Measurements from ENCODE around the gene TUBA3D. TPM values are rescaled to one million over a fixed set of nuclear protein-coding genes. Genes with fewer than 3 reads are reported as not detected.
A peak's percentile ranks its signal among the peaks of the same experiment; 100 is the strongest.
"Not testable (repeated sequence)": the region's sequence is repeated elsewhere in the genome, so short reads cannot be mapped to it uniquely, and the experiment has no call there.

The TUBA3D gene
- total RNA-seq, 1 experiment from 2014 or later = not detected

DNA sequence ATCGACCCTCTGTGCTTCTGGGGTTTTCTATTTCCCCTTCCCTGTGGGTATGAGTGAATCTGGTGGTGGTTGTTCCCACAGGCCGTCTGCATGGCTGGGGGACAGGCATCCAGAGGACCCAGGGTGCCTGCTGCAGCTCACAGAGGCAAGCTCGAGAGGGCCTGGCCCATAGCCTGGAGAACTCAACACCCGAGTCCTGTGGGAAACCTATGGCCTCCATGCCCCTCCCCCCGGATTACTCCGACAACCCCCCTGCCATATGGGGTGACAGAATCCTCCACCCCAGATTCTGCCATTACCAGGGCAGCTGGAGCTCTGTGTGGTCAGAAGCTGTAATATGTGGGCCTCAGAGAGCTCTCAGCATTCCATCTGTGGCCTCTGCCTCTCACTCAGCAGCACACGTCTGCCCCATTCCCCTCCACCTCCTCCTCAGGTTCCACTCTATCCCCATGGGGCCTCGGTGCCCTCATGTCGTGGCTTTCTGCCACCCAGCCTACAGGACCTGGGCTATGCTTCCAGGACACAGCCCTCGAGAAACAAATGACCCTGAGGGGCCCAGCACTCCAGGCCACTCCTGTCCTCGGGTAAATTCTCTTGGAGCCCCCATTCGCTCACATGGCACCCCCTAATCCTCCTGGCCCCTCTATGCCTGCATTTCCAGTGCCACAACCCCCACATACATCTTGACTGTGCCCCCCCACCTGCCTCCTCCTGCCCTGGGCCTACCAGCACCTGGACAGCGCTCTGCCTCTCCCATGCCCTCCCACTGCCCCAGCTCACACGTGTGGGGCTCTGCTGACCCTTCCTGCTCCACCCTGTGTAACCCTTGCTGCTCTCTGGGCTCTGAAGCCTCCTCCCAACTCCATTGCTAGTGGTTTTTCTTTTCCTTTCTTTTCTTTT lies 12.6 kb downstream of the TUBA3D start:
- Histone ChIP-seq H3K9ac (ENCODE audit: low read length) (no peak overlapping the region), H2AFZ (ENCODE audit: low read length) (no peak overlapping the region), H3K36me3 (ENCODE audit: insufficient read depth, low read length) (0 out of 2 replicates have a peak, but pooled peaks cover 3% of the 10 kb centered on the region), H3K4me2 (ENCODE audit: low read depth, low read length, poor library complexity, severe bottlenecking) (no peak overlapping the region), H3K4me3 (ENCODE audit: low read length) (no peak overlapping the region), H4K20me1 (ENCODE audit: insufficient read depth, low read depth, low read length) (no peaks in the 10 kb centered on the region), H3K9me3 (ENCODE audit: low read length) (no peaks in the 10 kb centered on the region), H3K27ac (ENCODE audit: low read length) (no peak overlapping the region), H3K27me3 (ENCODE audit: low read length) (no peaks in the 10 kb centered on the region), H3K4me1 (ENCODE audit: low read length) (peaks cover 17% of the 10 kb centered on the region), H3K9me2 (replicated peaks; ENCODE audit: insufficient read depth, low read length) (no peaks in the 10 kb centered on the region), H3K79me2 (ENCODE audit: low read length) (peaks cover 50% of the 10 kb centered on the region)
- no peak for DNase-seq

GRCh38 chr2:131490616-131491468 lies 14.9 kb downstream of the TUBA3D start:
- Histone ChIP-seq H3K4me2 (ENCODE audit: low read depth, low read length, poor library complexity, severe bottlenecking) (peak overlapping the region; percentile 76), H3K27ac (ENCODE audit: low read length) (peak overlapping the region; percentile 54; the same call in 1 of the 2 replicates), H3K4me1 (ENCODE audit: low read length) (peaks cover 38% of the 10 kb centered on the region), H3K9ac (ENCODE audit: low read length) (peak overlapping the region; percentile 93), H3K4me3 (ENCODE audit: low read length) (peak overlapping the region; percentile 91), H3K79me2 (ENCODE audit: low read length) (peaks cover 73% of the 10 kb centered on the region)
- not testable (repeated sequence) for H3K36me3 ChIP-seq (ENCODE audit: insufficient read depth, low read length); H4K20me1 ChIP-seq (ENCODE audit: insufficient read depth, low read depth, low read length); H2AFZ ChIP-seq (ENCODE audit: low read length); H3K9me3 ChIP-seq (ENCODE audit: low read length); H3K27me3 ChIP-seq (ENCODE audit: low read length); H3K9me2 ChIP-seq (replicated peaks; ENCODE audit: insufficient read depth, low read length)
- DNase-seq = peak; percentile 68

DNA sequence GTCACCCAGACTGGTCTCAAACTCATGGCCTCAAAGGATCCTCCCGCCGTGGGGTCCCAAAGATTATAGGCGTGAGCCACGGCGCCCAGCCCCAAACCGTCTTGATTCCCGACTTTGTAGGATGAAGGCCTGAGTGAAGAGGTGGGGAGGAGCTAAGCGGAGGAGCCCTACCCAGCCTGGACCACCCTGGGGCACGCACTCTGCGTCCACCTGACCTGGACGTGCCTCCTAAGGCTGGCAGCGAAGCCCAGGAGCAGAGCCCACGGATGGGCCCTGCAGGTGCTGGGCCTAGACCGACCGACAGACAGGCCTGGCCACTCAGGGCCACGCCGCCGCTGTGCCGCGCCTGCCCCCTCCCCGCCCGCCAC lies 15.5 kb downstream of the TUBA3D start:
- Histone ChIP-seq H3K4me2 (ENCODE audit: low read depth, low read length, poor library complexity, severe bottlenecking) (peak overlapping the region; percentile 76), H3K9ac (ENCODE audit: low read length) (peak overlapping the region; percentile 93), H3K4me3 (ENCODE audit: low read length) (peak overlapping the region; percentile 91), H3K4me1 (ENCODE audit: low read length) (peaks cover 44% of the 10 kb centered on the region), H4K20me1 (ENCODE audit: insufficient read depth, low read depth, low read length) (peaks cover 10% of the 10 kb centered on the region; the same call in 1 of the 2 replicates), H3K27ac (ENCODE audit: low read length) (peak overlapping the region; percentile 54; the same call in 1 of the 2 replicates), H3K79me2 (ENCODE audit: low read length) (peaks cover 79% of the 10 kb centered on the region)
- not testable (repeated sequence) for H2AFZ ChIP-seq (ENCODE audit: low read length); H3K27me3 ChIP-seq (ENCODE audit: low read length); H3K9me2 ChIP-seq (replicated peaks; ENCODE audit: insufficient read depth, low read length); H3K9me3 ChIP-seq (ENCODE audit: low read length); H3K36me3 ChIP-seq (ENCODE audit: insufficient read depth, low read length)
- peak; percentile 54 for DNase-seq

DNA sequence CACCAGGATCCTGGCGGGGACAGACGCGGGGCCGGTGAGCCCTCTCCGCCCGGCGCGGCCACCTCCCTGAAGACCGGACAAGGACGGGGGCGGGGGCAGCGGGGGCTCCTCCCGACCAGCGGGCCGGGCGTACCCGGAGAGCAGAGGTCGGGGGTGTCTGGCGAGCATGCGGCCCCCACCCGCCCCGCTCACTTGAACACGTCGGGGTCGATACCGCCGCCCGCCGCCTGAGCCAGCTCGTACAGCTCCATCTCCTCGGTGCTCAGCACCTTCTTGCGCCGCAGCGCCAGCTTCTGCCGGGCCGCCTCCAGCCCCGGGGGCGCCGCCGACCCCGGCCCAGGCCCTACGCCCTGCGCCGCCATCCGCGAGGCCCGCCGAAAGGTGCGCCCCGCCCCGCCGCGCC lies 16.1 kb downstream of the TUBA3D start, which contains the start of gene MZT2A:
Gene MZT2A (minus strand): TSS at position 383 of the 403 bp plus-strand sequence. CDS start 21 bp downstream, at position 362.
- H3K4me3 ChIP-seq (ENCODE audit: low read length) = peak within 1 kb of the TSS; percentile 91
- H3K79me2 ChIP-seq (ENCODE audit: low read length) = peaks cover 85% of the 10 kb centered on the region
- DNase-seq = not testable (repeated sequence)

GRCh38 chr2:131492418-131493198 lies 16.7 kb downstream of the TUBA3D start:
- peaks cover 87% of the 10 kb centered on the region for H3K79me2 ChIP-seq (ENCODE audit: low read length)
- H2AFZ ChIP-seq (ENCODE audit: low read length) = peak overlapping the region; percentile 95; the same call in 1 of the 2 replicates
- H4K20me1 ChIP-seq (ENCODE audit: insufficient read depth, low read depth, low read length) = peaks cover 16% of the 10 kb centered on the region
- peak; percentile 99 for DNase-seq
- peaks cover 51% of the 10 kb centered on the region for H3K4me1 ChIP-seq (ENCODE audit: low read length)
- peak overlapping the region; percentile 76 for H3K4me2 ChIP-seq (ENCODE audit: low read depth, low read length, poor library complexity, severe bottlenecking)
- H3K27me3 ChIP-seq (ENCODE audit: low read length) = no peaks in the 10 kb centered on the region
- H3K4me3 ChIP-seq (ENCODE audit: low read length) = peak overlapping the region; percentile 91
- no peaks in the 10 kb centered on the region for H3K9me2 ChIP-seq (replicated peaks; ENCODE audit: insufficient read depth, low read length)
- peaks cover 3% of the 10 kb centered on the region; the same call in 1 of the 2 replicates for H3K36me3 ChIP-seq (ENCODE audit: insufficient read depth, low read length)
- no peaks in the 10 kb centered on the region for H3K9me3 ChIP-seq (ENCODE audit: low read length)
- peak overlapping the region; percentile 93 for H3K9ac ChIP-seq (ENCODE audit: low read length)
- H3K27ac ChIP-seq (ENCODE audit: low read length) = peak overlapping the region; percentile 83

More for the DNA sequence above, 16.1 kb downstream of the TUBA3D start, which contains the start of gene MZT2A:
- not testable (repeated sequence) for H3K9me3 ChIP-seq (ENCODE audit: low read length); H3K27me3 ChIP-seq (ENCODE audit: low read length); H3K36me3 ChIP-seq (ENCODE audit: insufficient read depth, low read length); H3K9me2 ChIP-seq (replicated peaks; ENCODE audit: insufficient read depth, low read length)
- Histone ChIP-seq H3K4me2 (ENCODE audit: low read depth, low read length, poor library complexity, severe bottlenecking) (peak within 1 kb of the TSS; percentile 76), H3K27ac (ENCODE audit: low read length) (peak within 1 kb of the TSS; percentile 83), H3K4me1 (ENCODE audit: low read length) (peaks cover 47% of the 10 kb centered on the region), H4K20me1 (ENCODE audit: insufficient read depth, low read depth, low read length) (peaks cover 12% of the 10 kb centered on the region; the same call in 1 of the 2 replicates), H3K9ac (ENCODE audit: low read length) (peak within 1 kb of the TSS; percentile 93), H2AFZ (ENCODE audit: low read length) (peak within 1 kb of the TSS; percentile 95; the same call in 1 of the 2 replicates)

DNA sequence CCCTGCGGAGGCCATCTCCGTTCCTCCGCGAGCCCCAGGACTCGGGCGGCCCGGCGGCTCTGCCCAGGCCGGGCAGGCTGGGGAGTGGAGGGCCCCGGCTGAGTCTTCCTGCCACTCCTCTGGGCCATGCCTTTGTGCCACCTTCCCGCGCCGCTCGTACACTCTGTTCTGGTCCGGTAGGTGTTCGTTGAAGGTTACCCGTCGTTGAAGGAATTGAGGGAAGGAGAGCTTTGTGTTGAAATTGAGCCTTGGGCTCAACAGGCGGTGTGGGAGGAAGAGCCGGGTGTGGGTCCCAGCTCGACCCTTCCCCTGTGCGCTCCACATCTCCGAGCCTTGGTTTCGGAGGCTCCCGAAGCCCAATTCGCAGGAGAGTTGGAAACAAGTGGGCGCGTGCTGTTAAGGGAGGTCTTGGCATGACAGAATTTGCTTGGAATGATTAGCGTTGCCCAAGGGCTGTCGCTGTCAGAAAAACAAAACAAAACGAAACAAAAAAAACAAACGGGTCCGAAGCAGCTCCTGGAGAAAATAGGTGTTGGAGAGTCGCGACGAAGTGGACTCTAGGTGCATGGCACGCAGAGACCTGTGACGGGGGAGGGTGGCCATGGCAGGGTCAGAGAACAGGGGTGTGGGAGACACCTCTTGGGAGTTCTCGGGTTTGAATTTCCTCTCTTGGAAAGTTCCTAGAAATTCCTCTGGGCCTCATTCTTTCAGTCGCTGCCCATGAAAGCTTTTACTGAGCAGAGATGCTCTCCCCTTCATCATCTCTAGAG lies 17.5 kb downstream of the TUBA3D start:
- Histone ChIP-seq H3K4me3 (ENCODE audit: low read length) (peak overlapping the region; percentile 91), H2AFZ (ENCODE audit: low read length) (peak overlapping the region; percentile 72; the same call in 1 of the 2 replicates), H3K79me2 (ENCODE audit: low read length) (peaks cover 85% of the 10 kb centered on the region), H3K9me3 (ENCODE audit: low read length) (no peaks in the 10 kb centered on the region), H3K9me2 (replicated peaks; ENCODE audit: insufficient read depth, low read length) (no peaks in the 10 kb centered on the region), H3K27ac (ENCODE audit: low read length) (peak overlapping the region; percentile 44; the same call in 1 of the 2 replicates), H3K9ac (ENCODE audit: low read length) (peak overlapping the region; percentile 93), H3K4me1 (ENCODE audit: low read length) (peaks cover 51% of the 10 kb centered on the region), H3K4me2 (ENCODE audit: low read depth, low read length, poor library complexity, severe bottlenecking) (peak overlapping the region; percentile 76), H3K27me3 (ENCODE audit: low read length) (no peaks in the 10 kb centered on the region), H3K36me3 (ENCODE audit: insufficient read depth, low read length) (no peaks in the 10 kb centered on the region; the same call in 1 of the 2 replicates), H4K20me1 (ENCODE audit: insufficient read depth, low read depth, low read length) (peaks cover 16% of the 10 kb centered on the region)
- DNase-seq = peak; percentile 54

GRCh38 chr2:131495506-131495905 lies 19.6 kb downstream of the TUBA3D start:
- not testable (repeated sequence) for H3K27me3 ChIP-seq (ENCODE audit: low read length); H2AFZ ChIP-seq (ENCODE audit: low read length); H3K4me2 ChIP-seq (ENCODE audit: low read depth, low read length, poor library complexity, severe bottlenecking); H3K9me3 ChIP-seq (ENCODE audit: low read length); H3K4me3 ChIP-seq (ENCODE audit: low read length); H3K9me2 ChIP-seq (replicated peaks; ENCODE audit: insufficient read depth, low read length); H3K27ac ChIP-seq (ENCODE audit: low read length); DNase-seq; H3K9ac ChIP-seq (ENCODE audit: low read length); H3K36me3 ChIP-seq (ENCODE audit: insufficient read depth, low read length)
- Histone ChIP-seq H3K79me2 (ENCODE audit: low read length) (peaks cover 78% of the 10 kb centered on the region), H3K4me1 (ENCODE audit: low read length) (peaks cover 41% of the 10 kb centered on the region), H4K20me1 (ENCODE audit: insufficient read depth, low read depth, low read length) (peaks cover 16% of the 10 kb centered on the region)
